HepG2 (cell line): ENCODE results near the gene GJD3. TPM values are rescaled to one million over a fixed set of nuclear protein-coding genes. Genes with fewer than 3 reads are reported as not detected.
A peak's percentile ranks its signal among the peaks of the same experiment; 100 is the strongest.

Experiments
- HDAC1 ChIP-seq: sonication (generic); formaldehyde crosslinking; IDR thresholded peaks from 2 replicates; pipeline ENCODE4 v1.5.1; 2020; ENCODE audit warnings: mild to moderate bottlenecking, missing genetic modification reagents
- MEF2D ChIP-seq: sonication (generic); formaldehyde crosslinking; IDR thresholded peaks from 2 replicates; pipeline ENCODE4 v1.5.1; 2020; ENCODE audit warnings: mild to moderate bottlenecking, missing genetic modification reagents
- NBN ChIP-seq: fragments of 450-650 bp; conservative IDR thresholded peaks from 2 replicates; pipeline ENCODE4 v1.6.1; 2017
- PPARG ChIP-seq: conservative IDR thresholded peaks from 2 replicates; pipeline ENCODE4 v1.6.1; 2016; ENCODE audit warnings: missing biosample characterization, missing genetic modification reagents
- RXRA ChIP-seq: sonication (generic); formaldehyde crosslinking; IDR thresholded peaks from 2 replicates; pipeline ENCODE4 v1.5.1; 2020; ENCODE audit warnings: missing genetic modification reagents
- TCF7L2 ChIP-seq: IDR thresholded peaks from 2 replicates; pipeline ENCODE4 v1.6.1; 2011; ENCODE audit warnings: mild to moderate bottlenecking, low read depth, low read length, moderate library complexity
- XRCC5 ChIP-seq: fragments of 200-400 bp; formaldehyde crosslinking; optimal IDR thresholded peaks from 2 replicates; pipeline ENCODE3; 2017; ENCODE audit warnings: mild to moderate bottlenecking, low read length
- ZNF264 ChIP-seq: sonication (generic); formaldehyde crosslinking; IDR thresholded peaks from 2 replicates; pipeline ENCODE4 v1.4.0; 2020; ENCODE audit warnings: missing genetic modification reagents
- ZNF543 ChIP-seq: sonication (generic); formaldehyde crosslinking; IDR thresholded peaks from 2 replicates; pipeline ENCODE4 v1.4.0; 2020; ENCODE audit warnings: mild to moderate bottlenecking, missing genetic modification reagents
- ZNF678 ChIP-seq: sonication (generic); formaldehyde crosslinking; IDR thresholded peaks from 2 replicates; pipeline ENCODE4 v1.4.0; 2020; ENCODE audit warnings: mild to moderate bottlenecking, missing genetic modification reagents
- polyA plus RNA-seq, 8 experiments: library from polyadenylated mRNA; depleted of rRNA in 3 of 8; stranded (reverse) in 7 of 8; unstranded in 1 of 8; fragments of >200 nt; fragmentation: Illumina TruSeq in 4 of 8; extraction: Trizol in 4 of 8; gene quantifications; 2 replicates each; pipeline versions ENCODE4 v1.2.1 to v1.2.3, GENCODE V29; 2011 to 2016; ENCODE audit warnings: low read depth in 4 of 8, missing spikeins in 1 of 8, mixed read lengths in 1 of 8; ENCODE audit not compliant: insufficient read depth in 1 of 8
- total RNA-seq, 5 experiments: library from RNA; depleted of rRNA; stranded (reverse); fragments of >200 nt; fragmentation: Illumina TruSeq; extraction: Trizol; gene quantifications; 2 replicates each; pipeline ENCODE4 v1.2.3, GENCODE V29; 2016; ENCODE audit warnings: low read depth in 1 of 5
- TF ChIP-seq, protein P1 (sequence below), 2 experiments: sonication (generic) in 1 of 2; formaldehyde crosslinking in 1 of 2; IDR thresholded peaks; 2 replicates each; pipeline versions ENCODE4 v1.5.1 to v1.6.1; 2011 to 2020; ENCODE audit warnings: borderline replicate concordance in 1 of 2, low read depth in 1 of 2, low read length in 1 of 2, mild to moderate bottlenecking in 1 of 2, missing genetic modification reagents in 1 of 2, moderate library complexity in 1 of 2
- TF ChIP-seq, protein P2 (sequence below): sonication (generic); formaldehyde crosslinking; IDR thresholded peaks from 2 replicates; pipeline ENCODE4 v1.5.0; 2020; ENCODE audit warnings: mild to moderate bottlenecking, missing genetic modification reagents
- TF ChIP-seq, protein P3 (sequence below): sonication (generic); formaldehyde crosslinking; IDR thresholded peaks from 2 replicates; pipeline ENCODE4 v1.8.0; 2022; ENCODE audit warnings: missing genetic modification reagents, mild to moderate bottlenecking, borderline replicate concordance
- TF ChIP-seq, protein P4 (sequence below): IDR thresholded peaks from 2 replicates; pipeline ENCODE4 v1.6.1; 2012; ENCODE audit warnings: inconsistent platforms
- TF ChIP-seq, protein P5 (sequence below): conservative IDR thresholded peaks from 2 replicates; pipeline ENCODE4 v1.6.1; 2018; ENCODE audit warnings: missing genetic modification reagents
- TF ChIP-seq, protein P6 (sequence below): sonication (generic); formaldehyde crosslinking; IDR thresholded peaks from 2 replicates; pipeline ENCODE4 v1.4.0; 2020; ENCODE audit warnings: missing genetic modification reagents

GJD3 gene
- total and polyA plus RNA-seq, 2 of the 13 experiments (the other 11 are each of a cell fraction or from before 2014, with no cell fraction given), result not detected

DNA sequence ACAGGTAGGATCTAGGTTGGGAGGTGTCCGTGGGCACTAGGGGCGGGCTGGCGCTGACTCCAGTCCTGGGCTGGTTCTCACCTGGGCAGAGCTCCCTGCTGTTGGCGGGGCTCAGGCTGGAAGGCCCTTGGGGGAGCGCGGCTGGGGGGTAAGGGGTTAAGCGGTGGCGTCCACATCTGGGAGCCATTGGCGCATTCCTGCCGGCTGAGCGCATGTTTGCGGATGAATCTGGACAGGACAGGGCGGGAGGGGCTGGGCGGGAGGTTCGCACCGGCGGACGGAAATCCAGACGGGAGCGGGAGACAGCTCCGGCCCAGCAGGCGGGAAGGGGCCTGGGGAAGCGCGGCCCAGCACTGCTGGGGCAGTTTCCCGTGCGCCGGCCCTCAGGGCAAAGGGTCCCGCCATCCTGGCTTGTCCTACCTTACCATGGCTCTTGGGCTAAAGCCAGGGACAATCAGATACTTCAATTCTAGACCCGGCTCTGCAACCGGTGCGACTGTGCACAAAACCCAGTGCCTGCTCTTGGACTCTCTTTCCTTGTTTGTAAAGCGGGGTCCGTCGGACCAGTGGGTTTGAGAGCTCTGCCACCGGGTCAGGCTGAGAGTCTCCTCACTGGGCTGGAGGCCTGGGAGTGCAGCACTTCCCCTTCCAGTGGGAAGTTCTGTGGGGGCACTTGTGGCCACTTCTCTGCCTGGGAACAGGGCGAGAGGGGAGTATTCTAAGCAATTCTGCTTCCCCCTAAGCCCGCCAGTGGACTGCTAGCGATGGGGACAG is 47.8 kb downstream of the GJD3 start (continued):
- TF ChIP-seq, protein P1, sequence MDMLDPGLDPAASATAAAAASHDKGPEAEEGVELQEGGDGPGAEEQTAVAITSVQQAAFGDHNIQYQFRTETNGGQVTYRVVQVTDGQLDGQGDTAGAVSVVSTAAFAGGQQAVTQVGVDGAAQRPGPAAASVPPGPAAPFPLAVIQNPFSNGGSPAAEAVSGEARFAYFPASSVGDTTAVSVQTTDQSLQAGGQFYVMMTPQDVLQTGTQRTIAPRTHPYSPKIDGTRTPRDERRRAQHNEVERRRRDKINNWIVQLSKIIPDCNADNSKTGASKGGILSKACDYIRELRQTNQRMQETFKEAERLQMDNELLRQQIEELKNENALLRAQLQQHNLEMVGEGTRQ (IDR thresholded peaks at IDR 0.05; ENCODE audit: low read depth, low read length), result no peak
- TF ChIP-seq, protein P1 (CRISPR knock-in tag; IDR thresholded peaks at IDR 0.05; ENCODE audit: borderline replicate concordance), result peak; percentile 18; the same call in 1 of the 2 replicates
- TF ChIP-seq, protein P2, sequence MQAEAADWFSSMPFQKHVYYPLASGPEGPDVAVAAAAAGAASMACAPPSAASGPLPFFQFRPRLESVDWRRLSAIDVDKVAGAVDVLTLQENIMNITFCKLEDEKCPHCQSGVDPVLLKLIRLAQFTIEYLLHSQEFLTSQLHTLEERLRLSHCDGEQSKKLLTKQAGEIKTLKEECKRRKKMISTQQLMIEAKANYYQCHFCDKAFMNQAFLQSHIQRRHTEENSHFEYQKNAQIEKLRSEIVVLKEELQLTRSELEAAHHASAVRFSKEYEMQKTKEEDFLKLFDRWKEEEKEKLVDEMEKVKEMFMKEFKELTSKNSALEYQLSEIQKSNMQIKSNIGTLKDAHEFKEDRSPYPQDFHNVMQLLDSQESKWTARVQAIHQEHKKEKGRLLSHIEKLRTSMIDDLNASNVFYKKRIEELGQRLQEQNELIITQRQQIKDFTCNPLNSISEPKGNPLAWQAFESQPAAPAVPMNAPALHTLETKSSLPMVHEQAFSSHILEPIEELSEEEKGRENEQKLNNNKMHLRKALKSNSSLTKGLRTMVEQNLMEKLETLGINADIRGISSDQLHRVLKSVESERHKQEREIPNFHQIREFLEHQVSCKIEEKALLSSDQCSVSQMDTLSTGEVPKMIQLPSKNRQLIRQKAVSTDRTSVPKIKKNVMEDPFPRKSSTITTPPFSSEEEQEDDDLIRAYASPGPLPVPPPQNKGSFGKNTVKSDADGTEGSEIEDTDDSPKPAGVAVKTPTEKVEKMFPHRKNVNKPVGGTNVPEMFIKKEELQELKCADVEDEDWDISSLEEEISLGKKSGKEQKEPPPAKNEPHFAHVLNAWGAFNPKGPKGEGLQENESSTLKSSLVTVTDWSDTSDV (CRISPR knock-in tag), result 0 out of 2 replicates have a peak, but pooled peaks have one; percentile 68
- TF ChIP-seq RXRA (peak; percentile 67; the same call in 1 of the 2 replicates), MEF2D (CRISPR knock-in tag) (peak; percentile 24; the same call in 1 of the 2 replicates), ZNF264 (CRISPR knock-in tag) (peak; percentile 71; the same call in 1 of the 2 replicates), ZNF543 (CRISPR knock-in tag) (peak; percentile 72; the same call in 1 of the 2 replicates), TCF7L2 (no peak), ZNF678 (CRISPR knock-in tag) (0 out of 2 replicates have a peak, but pooled peaks have one; percentile 76), PPARG (no peak), HDAC1 (peak; percentile 60), NBN (no peak), XRCC5 (no peak)
- TF ChIP-seq, protein P3, sequence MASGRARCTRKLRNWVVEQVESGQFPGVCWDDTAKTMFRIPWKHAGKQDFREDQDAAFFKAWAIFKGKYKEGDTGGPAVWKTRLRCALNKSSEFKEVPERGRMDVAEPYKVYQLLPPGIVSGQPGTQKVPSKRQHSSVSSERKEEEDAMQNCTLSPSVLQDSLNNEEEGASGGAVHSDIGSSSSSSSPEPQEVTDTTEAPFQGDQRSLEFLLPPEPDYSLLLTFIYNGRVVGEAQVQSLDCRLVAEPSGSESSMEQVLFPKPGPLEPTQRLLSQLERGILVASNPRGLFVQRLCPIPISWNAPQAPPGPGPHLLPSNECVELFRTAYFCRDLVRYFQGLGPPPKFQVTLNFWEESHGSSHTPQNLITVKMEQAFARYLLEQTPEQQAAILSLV (CRISPR knock-in tag), result peak; percentile 50; the same call in 1 of the 2 replicates
- TF ChIP-seq, protein P4, sequence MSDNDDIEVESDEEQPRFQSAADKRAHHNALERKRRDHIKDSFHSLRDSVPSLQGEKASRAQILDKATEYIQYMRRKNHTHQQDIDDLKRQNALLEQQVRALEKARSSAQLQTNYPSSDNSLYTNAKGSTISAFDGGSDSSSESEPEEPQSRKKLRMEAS, result peak; percentile 84
- TF ChIP-seq, protein P5, sequence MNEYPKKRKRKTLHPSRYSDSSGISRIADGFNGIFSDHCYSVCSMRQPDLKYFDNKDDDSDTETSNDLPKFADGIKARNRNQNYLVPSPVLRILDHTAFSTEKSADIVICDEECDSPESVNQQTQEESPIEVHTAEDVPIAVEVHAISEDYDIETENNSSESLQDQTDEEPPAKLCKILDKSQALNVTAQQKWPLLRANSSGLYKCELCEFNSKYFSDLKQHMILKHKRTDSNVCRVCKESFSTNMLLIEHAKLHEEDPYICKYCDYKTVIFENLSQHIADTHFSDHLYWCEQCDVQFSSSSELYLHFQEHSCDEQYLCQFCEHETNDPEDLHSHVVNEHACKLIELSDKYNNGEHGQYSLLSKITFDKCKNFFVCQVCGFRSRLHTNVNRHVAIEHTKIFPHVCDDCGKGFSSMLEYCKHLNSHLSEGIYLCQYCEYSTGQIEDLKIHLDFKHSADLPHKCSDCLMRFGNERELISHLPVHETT (CRISPR knock-in tag), result 0 out of 2 replicates have a peak, but pooled peaks have one; percentile 16
- TF ChIP-seq, protein P6, sequence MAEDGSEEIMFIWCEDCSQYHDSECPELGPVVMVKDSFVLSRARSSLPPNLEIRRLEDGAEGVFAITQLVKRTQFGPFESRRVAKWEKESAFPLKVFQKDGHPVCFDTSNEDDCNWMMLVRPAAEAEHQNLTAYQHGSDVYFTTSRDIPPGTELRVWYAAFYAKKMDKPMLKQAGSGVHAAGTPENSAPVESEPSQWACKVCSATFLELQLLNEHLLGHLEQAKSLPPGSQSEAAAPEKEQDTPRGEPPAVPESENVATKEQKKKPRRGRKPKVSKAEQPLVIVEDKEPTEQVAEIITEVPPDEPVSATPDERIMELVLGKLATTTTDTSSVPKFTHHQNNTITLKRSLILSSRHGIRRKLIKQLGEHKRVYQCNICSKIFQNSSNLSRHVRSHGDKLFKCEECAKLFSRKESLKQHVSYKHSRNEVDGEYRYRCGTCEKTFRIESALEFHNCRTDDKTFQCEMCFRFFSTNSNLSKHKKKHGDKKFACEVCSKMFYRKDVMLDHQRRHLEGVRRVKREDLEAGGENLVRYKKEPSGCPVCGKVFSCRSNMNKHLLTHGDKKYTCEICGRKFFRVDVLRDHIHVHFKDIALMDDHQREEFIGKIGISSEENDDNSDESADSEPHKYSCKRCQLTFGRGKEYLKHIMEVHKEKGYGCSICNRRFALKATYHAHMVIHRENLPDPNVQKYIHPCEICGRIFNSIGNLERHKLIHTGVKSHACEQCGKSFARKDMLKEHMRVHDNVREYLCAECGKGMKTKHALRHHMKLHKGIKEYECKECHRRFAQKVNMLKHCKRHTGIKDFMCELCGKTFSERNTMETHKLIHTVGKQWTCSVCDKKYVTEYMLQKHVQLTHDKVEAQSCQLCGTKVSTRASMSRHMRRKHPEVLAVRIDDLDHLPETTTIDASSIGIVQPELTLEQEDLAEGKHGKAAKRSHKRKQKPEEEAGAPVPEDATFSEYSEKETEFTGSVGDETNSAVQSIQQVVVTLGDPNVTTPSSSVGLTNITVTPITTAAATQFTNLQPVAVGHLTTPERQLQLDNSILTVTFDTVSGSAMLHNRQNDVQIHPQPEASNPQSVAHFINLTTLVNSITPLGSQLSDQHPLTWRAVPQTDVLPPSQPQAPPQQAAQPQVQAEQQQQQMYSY (CRISPR knock-in tag), result peak; percentile 95
